CD4-positive, alpha-beta T cell treated with Interleukin-15 for 4 hours (primary cell): Measurements from ENCODE around the gene SLC25A23.
"Not testable (repeated sequence)": the region's sequence is repeated elsewhere in the genome, so short reads cannot be mapped to it uniquely, and the experiment has no call there.

Experiments used
- DNase-seq: peaks from one replicate; pipeline ENCODE4 v3.0.0-alpha.2; 2020; ENCODE audit warnings: low spot score

Gene SLC25A23

DNA sequence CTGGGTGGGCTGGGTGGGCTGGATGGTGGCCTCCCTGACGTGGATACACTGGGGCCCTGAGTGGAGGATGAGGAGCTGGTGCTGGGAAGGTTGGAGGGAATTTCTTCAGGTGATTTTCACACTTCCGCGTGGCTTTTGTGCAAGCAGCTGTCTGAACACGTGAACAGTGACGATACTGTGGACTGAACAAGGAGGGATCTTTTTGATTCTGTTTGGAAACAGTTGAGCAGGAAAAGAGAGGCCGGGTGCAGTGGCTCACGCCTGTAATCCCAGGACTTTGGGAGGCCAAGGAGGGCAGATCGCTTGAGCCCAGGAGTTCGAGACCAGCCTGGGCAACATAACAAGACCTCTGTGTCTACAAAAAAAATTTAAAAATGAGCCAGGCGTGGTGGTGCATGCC lies 57.5 kb downstream of the SLC25A23 start:
- no peak for DNase-seq

DNA sequence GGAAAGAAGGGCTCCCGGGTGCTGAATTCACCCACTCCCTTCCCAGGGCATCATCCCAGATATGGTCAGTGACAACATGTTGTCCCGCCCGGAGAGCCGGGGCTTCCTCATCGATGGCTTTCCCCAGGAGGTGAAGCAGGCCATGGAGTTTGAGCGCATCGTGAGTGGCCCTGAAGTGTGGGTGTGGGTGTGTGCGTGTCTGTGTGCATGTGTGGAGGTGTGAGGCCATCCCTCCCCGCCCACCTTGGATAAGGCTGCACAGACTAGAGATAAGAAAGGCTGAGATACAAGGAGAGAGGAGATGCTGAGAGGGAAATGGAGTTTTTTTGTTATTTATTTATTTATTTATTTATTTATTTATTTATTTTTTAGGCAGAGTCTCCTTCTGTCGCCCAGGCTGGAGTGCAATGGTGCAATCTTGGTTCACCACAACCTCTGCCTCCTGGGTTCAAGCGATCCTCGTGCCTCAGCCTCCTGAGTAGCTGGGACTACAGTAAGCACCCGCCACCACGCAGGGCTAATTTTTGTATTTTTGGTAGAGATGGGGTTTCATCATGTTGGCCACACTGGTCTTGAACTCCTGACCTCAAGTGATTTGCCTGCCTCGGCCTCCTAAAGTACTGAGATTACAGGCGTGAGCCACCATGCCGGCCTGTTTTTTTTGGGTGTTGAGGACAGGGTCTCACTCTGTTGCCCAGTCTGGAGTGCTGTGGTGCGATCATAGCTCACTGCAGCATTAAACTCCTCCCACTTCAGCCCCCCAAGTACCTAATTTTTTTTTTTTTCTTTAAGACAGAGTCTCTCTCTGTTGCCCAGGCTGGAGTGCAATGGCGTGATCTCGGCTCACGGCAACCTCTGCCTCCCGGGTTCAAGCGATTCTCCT lies 59.3 kb downstream of the SLC25A23 start:
- not testable (repeated sequence) for DNase-seq

DNA sequence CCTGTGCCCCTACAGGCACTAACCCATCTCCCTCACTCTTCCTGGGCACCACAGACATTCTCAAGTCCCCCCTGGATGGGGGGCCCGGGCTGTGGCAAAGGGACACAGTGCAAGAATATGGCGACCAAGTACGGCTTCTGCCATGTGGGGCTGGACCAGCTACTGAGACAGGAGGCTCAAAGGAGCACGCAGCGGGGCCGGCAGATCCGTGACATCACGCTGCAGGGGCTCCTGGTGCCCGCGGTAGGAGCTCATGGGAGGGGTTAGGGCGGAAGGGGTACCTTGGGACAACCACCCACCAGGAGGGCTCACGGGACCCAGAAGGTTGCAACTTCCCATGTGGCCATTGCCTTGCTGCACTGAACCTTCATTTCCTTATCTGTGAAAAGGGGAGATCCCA lies 63.3 kb downstream of the SLC25A23 start:
- DNase-seq, result no peak

DNA sequence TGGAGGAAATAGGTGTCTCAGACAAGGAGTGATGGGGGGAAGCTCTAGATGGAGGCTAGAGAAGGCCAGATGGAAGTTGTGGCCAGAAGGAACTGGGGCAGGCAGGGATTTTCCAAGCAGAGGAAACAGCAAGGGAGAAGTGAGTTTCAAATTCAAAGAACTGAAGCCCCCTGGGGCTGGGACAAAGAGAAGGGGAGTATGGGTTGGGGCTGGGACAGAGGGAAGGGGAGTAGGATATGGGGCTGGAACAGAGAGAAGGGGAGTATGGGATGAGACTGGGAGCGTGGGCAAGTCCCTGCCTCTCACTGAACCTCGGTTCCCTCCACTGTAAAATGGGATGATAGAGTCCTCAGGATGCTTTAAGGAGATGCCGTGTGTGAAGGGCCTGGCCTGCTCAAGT lies 64.8 kb downstream of the SLC25A23 start:
- no peak for DNase-seq

DNA sequence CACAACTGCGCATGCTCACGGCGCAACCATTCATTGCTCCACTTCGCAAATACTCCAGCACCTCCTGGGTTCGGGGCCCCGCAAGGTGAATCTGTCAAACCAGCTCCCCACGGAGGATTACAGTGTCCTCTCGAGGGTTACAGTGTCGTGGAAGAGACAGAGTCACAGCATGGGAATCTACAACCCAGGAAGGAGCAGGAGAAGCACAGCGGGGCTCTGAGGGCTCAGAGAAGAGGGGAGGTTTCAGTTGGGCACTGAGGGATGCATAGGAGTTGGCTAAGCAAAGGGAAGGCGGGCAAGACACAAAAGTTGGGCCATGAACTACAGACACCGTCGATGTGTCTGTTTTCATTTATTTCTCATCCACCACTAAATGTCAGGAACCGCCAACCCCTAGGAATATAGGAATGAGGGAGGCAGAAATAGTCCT lies 65.6 kb downstream of the SLC25A23 start:
- DNase-seq, result peak; percentile 73

DNA sequence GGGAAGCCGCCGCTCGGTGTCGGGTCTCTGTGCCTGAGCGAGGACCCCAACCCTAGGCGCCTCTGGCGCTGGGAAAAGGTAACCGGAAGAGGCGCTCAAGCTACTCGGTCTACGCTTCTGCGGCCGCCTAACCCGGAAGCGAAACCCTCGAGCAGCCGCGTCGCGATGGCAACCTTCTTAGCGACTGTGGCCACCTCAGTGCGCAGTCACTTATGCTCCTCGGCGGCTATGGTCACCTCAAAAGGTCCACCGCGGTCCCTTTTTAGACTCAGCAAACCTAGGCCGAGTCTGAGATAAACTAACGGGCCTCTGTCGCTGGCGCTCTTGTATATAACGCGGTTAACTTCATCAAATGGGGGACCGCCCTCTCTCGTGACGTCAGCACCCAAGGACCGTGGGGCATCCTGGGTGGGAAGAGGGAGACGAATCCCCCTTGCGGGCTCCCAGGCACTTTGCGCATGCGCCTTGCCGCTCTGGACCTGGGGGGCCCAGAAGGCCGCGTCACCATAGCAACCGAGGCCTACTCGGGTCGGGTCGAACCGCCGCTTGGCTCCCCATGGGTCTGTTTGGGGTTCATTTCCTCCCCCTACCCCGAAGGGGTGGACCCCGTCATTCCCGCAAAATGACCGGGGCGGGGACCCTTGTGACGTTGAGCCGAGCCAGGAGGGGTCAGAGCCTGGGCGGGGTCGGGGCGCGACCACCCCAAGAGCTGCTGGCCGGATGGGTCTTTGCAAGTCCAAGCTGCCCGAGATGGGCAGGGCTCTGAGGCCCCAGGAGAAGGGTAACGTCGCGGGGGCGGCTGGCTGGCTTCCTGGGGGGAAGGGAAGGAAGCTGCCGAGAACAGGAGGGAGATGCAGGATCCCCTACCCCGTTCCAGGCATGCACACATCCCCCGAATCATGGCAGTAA lies 66.3 kb downstream of the SLC25A23 start, which contains the start of gene GTF2F1:
Gene GTF2F1 (minus strand): TSS at position 91 of the 909 bp plus-strand sequence. CDS start 169 bp downstream, outside the sequence.
- peak; percentile 94 for DNase-seq

DNA sequence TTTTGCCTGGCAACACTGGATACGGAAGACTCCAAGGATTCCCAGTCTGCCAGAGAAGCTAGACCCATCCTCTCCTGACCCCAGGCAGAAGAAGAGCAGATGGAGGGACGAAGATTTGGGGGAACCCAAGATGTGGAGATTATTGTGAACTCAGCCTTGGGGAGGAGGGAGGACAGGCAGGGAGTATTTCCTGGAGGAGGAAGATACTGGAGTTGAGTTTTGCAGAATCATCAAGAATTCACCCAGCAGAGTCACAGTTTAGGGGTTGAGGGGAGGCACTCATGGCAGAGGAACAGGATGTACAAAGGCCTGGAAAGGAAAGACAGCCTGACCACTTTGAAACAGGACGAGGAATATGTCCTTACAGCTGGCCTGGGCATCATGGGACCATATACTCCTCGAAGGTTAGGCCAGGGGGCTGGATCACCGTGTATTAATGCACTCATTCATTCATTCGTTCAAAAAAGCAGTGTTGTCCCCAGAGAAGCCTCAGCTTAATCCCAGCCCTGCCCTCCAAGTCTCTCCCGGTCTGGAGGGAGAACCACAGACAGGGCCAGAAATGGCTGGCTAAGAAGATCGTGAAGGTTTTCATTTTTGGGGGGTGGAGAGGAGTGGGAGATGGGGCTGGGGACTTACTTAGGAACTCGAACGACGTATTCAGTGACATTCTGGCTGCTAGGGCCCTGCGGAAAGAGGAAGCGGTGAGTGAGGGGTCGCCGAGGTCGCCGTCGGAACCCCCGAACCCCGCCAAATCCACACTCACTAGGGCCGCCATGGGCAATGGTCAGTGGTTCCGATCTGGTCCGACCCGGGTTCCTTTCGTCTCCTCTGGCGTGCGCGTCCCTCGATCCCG lies 67.1 kb downstream of the SLC25A23 start:
- DNase-seq, result no peak
